SK-N-MC (cell line): Measurements from ENCODE around the gene SNAI3.

ENCODE experiments used
- DNase-seq: peaks from one replicate; pipeline ENCODE4 v3.0.0-alpha.2; 2011; ENCODE audit warnings: low read depth, low spot score
- H3K27ac ChIP-seq: fragments of 200-600 bp; sonication (generic); 2 replicates; pipeline ENCODE4 v1.5.1; 2016; ENCODE audit warnings: mixed run types
- H3K36me3 ChIP-seq: fragments of 200-600 bp; sonication (generic); 2 replicates; pipeline ENCODE4 v1.6.1; 2017; ENCODE audit warnings: antibody characterized with exemption, low read length, mixed read lengths; ENCODE audit not compliant: insufficient read depth
- H3K4me3 ChIP-seq: fragments of 200-600 bp; sonication (generic); 2 replicates; pipeline ENCODE4 v1.5.1; 2016
- H3K9ac ChIP-seq: fragments of 200-600 bp; sonication (generic); 2 replicates; pipeline ENCODE4 v1.8.0; 2017; ENCODE audit warnings: mixed run types, mixed read lengths; ENCODE audit not compliant: insufficient read length
- H3K9me3 ChIP-seq: fragments of 200-600 bp; sonication (generic); 2 replicates; pipeline ENCODE4 v1.6.1; 2017; ENCODE audit warnings: low read depth, mild to moderate bottlenecking, antibody characterized with exemption, low read length, moderate library complexity, mixed read lengths
- EZH2 ChIP-seq: fragments of 200-600 bp; sonication (generic); IDR thresholded peaks from one replicate; pipeline ENCODE4 v1.6.1; 2017; ENCODE audit warnings: antibody characterized with exemption
- FOXP2 ChIP-seq: optimal IDR thresholded peaks from 2 replicates; pipeline ENCODE3; 2011; ENCODE audit warnings: mild to moderate bottlenecking, moderate library complexity; ENCODE audit not compliant: insufficient read depth; ENCODE audit errors: extremely low read length, control extremely low read depth
- POLR2AphosphoS5 ChIP-seq: IDR thresholded peaks from 2 replicates; pipeline ENCODE4 v1.6.1; 2012; ENCODE audit warnings: mild to moderate bottlenecking, low read depth, low read length, borderline replicate concordance

SNAI3 gene

DNA sequence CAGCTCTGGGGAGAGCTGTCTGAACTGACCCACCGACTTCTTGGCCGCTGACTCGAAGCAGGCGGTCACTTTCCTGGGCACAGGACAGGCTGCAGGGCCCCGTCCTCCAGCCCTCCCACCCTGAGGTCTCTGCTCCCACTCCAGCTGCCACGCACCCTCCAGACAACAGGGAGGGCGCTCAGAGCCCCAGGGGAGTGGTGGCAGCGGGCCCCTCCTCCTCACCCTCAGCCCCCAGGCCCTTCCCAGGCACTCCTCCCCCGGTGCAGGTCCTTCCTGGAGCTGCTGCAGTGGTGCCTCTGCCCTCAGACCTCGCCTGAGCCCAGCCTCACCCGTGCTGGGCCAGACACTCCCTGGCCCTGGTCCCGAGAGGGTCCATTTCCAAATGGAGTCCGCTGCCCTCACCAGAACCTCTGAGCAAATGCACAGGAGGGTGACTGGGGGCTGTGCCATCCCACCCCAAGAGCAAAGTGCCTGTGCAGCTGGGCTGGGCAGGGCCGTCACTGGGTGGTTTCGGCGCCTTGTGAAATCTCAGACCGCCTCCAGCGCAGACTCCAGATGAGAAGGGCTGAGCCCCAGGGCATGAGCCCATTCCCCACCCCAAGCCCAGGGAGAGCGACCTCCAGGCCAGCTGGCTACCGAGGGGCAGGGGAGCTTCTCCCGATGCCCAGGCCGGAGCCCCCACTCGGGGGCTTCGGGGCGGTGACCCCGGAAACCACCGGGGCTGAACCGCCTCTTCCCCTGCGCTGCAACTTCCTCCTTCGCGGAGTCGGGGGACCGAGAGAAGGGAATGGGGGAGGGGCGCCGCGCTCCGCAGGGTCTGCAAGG is 36.2 kb downstream of the SNAI3 start:
- peak overlapping the region; percentile 45 for H3K9ac ChIP-seq
- no peak overlapping the region for H3K27ac ChIP-seq
- DNase-seq: no peak
- H3K9me3 ChIP-seq: no peaks in the 10 kb centered on the region
- no peak for TF ChIP-seq POLR2AphosphoS5
- TF ChIP-seq FOXP2: no peak
- no peak for TF ChIP-seq EZH2
- H3K4me3 ChIP-seq: peak overlapping the region; percentile 80
- no peaks in the 10 kb centered on the region for H3K36me3 ChIP-seq

DNA sequence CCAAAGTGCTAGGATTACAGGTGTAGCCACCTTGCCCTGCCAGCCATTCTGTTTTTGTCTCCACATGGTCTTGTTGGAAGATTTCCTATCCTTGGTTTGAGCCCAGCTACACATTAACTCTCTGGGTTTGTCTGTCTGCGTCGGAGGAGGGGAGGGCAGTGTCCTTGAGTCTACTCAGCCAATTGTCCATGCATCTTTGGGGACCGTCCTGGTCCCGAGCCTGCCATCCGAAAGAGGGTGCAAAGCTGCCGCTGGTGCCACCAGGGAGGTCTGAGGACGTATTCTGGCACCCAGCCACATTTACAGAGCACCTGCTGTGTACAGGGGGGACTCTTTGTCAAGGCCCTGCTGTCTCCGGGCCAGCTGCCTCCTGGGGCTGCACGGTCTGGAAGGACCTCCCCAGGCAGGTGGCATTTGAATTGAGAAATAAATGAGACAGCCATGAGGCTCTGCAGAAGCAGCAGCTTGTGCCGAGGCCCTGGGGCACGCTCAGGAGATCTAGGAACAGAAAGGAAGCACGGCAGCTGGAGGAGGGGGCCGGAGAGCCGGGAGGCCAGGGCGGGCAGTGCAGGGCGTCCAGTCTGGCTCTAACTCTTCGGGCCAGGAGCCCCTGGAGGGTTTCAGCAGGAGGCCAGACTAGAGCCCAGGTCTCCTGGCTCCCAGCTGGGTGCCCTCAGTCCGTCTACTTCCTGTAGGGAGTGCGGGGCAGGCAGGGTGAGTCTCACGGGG is 36.9 kb downstream of the SNAI3 start:
- no peak overlapping the region for H3K9ac ChIP-seq
- TF ChIP-seq POLR2AphosphoS5: no peak
- TF ChIP-seq EZH2: no peak
- TF ChIP-seq FOXP2: no peak
- H3K9me3 ChIP-seq: no peaks in the 10 kb centered on the region
- no peak overlapping the region for H3K4me3 ChIP-seq
- DNase-seq: no peak
- H3K36me3 ChIP-seq: no peaks in the 10 kb centered on the region
- no peak overlapping the region for H3K27ac ChIP-seq

DNA sequence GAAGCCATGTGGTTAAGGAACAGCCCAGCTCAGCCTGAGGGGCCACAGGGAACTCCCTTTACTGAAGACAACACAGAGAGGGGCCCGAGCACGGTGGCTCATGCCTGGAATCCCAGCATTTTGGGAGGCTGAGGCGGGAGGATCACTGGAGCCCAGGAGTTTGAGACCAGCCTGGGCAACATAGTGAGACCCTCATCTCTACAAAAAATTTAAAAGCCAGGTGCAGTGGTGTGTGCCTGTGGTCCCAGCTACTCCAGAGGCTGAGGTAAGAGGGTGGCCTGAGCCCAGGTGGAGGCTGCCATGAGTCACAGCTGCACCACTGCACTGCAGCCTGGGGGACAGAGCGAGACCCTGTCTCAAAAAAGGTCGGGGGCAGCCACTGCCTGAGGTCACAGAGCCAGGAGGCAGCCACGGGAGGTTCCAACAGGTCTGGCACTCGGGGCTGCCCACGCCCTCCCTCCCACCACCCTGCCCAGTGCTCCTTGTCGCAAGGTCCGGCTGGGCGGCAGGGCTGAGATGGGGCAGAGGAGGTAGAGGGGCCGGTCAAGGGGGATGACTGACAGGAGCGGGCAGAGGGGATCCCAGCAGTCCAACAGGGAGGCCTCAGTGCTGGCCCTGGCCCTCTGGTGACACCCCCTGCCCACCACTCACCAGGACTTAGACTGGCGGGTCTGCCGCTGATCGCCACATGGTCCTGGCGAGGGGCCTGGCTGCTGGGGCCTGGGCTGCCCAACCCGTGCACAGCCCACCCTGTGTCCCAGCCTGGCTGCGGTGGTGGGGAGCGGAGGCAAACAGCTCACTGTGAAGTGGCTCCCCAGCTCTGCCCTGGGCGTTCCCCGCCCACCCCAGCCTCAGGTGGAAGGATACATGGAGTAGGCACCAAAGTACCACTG is 38.9 kb downstream of the SNAI3 start:
- Histone ChIP-seq H3K4me3 (no peak overlapping the region), H3K9me3 (no peaks in the 10 kb centered on the region), H3K9ac (no peak overlapping the region), H3K27ac (no peak overlapping the region), H3K36me3 (no peaks in the 10 kb centered on the region)
- TF ChIP-seq EZH2: no peak
- peak; percentile 26; the same call in 1 of the 2 replicates for TF ChIP-seq POLR2AphosphoS5
- DNase-seq: no peak

DNA sequence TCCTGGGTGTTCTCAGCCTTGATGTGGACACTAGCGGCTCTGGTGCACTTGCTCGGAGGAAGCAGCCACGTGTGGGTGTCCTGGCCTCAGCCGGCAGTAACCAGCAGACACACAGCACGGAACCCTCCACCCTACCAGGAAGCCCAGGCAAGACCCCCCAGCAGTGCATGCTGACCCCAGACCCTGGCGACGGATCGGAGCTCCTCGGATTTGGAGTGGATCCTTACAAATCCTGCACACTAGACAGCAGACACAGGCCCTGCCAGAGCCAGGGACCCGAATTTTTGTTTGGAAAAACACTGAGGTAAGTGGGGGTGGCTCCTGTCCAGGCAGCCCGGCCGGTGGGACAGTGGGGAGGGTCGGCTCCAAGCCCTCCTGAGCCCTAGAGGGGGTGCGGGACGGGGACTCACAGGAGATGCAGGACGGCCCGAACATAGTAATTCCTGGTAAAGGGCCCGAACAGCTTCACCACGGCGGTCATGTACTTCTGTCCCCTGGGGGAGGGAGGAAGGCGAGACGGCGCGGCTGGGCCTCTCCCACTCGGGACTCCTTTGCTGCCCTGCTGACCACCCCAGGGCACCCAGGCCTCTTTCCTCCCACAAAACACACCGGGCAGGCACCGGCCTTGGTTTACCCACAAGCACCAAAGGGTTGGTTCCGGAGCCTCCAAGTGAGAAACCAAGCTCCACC is 39.8 kb downstream of the SNAI3 start:
- Histone ChIP-seq H3K27ac (no peak overlapping the region), H3K36me3 (no peaks in the 10 kb centered on the region)

DNA sequence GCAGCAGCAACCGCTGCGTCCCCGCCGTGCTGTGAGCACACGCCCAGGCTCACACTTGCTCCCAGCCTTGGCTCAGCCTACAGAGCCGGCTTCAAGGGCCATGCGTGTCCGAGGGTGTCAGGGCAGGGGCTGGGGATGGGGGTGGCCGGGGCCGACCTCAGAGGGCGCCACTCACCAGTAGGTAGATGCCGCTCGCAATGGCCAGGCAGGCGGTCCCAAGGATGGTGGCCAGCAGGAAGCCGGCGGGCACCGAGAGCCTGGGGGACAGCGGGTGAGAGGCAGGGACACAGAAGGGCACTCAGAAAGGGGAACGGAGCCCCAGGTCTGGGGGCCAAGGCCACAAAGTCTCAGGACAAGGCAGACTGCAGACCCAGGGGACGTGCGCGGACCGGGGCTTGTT is 40.4 kb downstream of the SNAI3 start:
- Histone ChIP-seq H3K9ac (no peak overlapping the region), H3K9me3 (no peaks in the 10 kb centered on the region), H3K36me3 (no peaks in the 10 kb centered on the region), H3K27ac (no peak overlapping the region), H3K4me3 (no peak overlapping the region)
- TF ChIP-seq POLR2AphosphoS5 (no peak), FOXP2 (no peak), EZH2 (no peak)
- DNase-seq: no peak

More for the DNA sequence above, 39.8 kb downstream of the SNAI3 start:
- no peaks in the 10 kb centered on the region for H3K9me3 ChIP-seq
- no peak for DNase-seq
- TF ChIP-seq FOXP2: no peak
- no peak for TF ChIP-seq EZH2
- TF ChIP-seq POLR2AphosphoS5: no peak
- H3K4me3 ChIP-seq: no peak overlapping the region
- H3K9ac ChIP-seq: no peak overlapping the region

DNA sequence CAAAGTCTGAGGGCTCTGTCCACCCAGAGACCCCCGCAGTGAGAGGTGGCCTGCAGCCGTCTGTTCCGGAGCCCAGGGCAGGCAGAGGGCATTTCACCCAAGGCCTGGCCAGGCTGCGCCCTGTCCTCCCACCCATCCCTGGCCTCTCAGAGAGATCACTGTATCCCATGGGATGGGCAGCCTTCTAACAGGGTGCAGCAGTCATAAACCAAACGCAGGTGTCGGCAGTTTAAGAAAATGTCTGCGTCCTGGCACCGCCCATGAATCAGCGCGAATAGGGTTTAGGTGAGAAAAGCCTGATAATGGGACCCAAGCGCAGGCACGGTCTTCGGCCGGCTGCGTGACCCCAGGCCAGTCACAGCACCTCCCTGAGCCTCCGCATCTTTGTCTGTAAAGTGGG is 40.9 kb downstream of the SNAI3 start:
- H3K9me3 ChIP-seq: no peaks in the 10 kb centered on the region
- H3K27ac ChIP-seq: no peak overlapping the region
- DNase-seq: no peak
- no peaks in the 10 kb centered on the region for H3K36me3 ChIP-seq
- no peak overlapping the region for H3K4me3 ChIP-seq
- TF ChIP-seq EZH2 (no peak), FOXP2 (no peak), POLR2AphosphoS5 (no peak)
- H3K9ac ChIP-seq: no peak overlapping the region

DNA sequence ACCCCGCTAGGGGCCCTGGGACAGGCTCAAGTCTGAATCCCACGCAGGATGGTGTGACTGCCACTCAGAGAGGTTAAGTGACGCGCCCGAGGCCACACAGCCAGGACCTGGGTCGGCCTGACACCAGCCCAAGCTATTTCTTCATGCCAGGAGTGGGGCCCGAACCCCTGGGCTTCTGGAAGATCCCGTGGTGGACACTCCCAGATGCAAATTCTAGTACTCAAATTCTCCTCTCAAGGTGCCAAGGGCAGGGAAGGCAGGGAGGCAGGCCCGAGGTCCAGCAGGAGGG is 42.7 kb downstream of the SNAI3 start:
- TF ChIP-seq FOXP2 (no peak), POLR2AphosphoS5 (no peak), EZH2 (no peak)
- no peaks in the 10 kb centered on the region for H3K36me3 ChIP-seq
- H3K9ac ChIP-seq: no peak overlapping the region
- no peaks in the 10 kb centered on the region for H3K9me3 ChIP-seq
- H3K27ac ChIP-seq: no peak overlapping the region
- no peak for DNase-seq
- H3K4me3 ChIP-seq: no peak overlapping the region
